ENCODE results near the gene TDRD12. TPM values are rescaled to one million over a fixed set of nuclear protein-coding genes. Genes with fewer than 3 reads are reported as not detected.

The TDRD12 gene
- total RNA-seq, 4 donors from 2014 or later, result 0.39 to 2.4 (median 0.89) TPM; not detected in 1

DNA sequence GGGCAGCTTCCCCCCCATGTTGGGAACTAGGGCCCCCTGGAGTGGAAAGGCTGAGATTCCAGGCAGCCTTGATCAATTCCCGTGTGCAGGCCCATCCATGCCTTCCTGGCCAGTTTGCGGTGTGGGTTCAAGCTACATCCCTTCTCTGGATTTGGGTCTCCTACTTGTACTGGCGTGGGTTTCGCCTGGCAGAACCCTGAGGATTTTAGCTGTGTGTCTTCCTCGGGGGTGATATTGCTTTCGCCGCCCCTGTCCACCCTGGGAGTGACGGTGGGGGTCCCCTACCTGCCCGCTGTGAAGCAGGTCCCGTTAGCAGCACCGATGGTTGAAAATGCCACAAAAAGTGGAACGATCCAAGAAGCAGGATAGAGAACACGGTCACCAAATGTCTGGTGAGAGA is 138.6 kb downstream of the TDRD12 start:
- 94 to 96% methylated on average over 12 to 13 of the region's 13 CpGs for WGBS, 2 donors
- Histone ChIP-seq H3K27ac (no peak overlapping the region), H3K36me3 (no peaks in the 10 kb centered on the region), H3K4me1 (peaks cover 0 to 4% of the 10 kb centered on the region in 2 donors), H3K27me3 (no peaks in the 10 kb centered on the region), H3K9me3 (no peaks in the 10 kb centered on the region), H3K4me3 (replicated peaks in 1 of 3) (no peak overlapping the region)
- intact Hi-C loops (cut with DNase I), result no loop called here
- TF ChIP-seq, protein P1, sequence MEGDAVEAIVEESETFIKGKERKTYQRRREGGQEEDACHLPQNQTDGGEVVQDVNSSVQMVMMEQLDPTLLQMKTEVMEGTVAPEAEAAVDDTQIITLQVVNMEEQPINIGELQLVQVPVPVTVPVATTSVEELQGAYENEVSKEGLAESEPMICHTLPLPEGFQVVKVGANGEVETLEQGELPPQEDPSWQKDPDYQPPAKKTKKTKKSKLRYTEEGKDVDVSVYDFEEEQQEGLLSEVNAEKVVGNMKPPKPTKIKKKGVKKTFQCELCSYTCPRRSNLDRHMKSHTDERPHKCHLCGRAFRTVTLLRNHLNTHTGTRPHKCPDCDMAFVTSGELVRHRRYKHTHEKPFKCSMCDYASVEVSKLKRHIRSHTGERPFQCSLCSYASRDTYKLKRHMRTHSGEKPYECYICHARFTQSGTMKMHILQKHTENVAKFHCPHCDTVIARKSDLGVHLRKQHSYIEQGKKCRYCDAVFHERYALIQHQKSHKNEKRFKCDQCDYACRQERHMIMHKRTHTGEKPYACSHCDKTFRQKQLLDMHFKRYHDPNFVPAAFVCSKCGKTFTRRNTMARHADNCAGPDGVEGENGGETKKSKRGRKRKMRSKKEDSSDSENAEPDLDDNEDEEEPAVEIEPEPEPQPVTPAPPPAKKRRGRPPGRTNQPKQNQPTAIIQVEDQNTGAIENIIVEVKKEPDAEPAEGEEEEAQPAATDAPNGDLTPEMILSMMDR (IDR thresholded peaks at IDR 0.05), result no peak
- no peak for TF ChIP-seq POLR2A (IDR thresholded peaks at IDR 0.05)
- DNase-seq, result no peak

DNA sequence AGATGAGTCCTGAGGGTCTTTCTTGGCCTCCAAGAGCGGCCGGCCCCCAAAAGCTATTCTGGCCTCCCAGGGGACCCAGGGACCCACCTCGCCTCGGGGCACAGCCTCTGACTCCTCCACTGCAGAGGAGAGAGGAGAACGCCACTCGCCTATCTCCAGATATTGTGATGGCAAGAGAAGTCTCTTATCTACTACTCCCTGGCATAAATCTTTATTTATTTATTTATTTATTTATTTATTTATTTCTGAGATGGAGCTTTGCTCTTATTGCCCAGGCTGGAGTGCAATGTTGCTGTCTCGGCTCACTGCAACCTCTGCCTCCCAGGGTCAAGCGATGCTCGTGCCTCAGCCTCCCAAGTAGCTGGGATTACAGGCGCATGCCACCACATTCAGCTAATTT is 139.0 kb downstream of the TDRD12 start:
- DNase-seq, result no peak
- no peaks in the 10 kb centered on the region for H3K27me3 ChIP-seq
- intact Hi-C loops (cut with DNase I), result no loop called here
- H3K27ac ChIP-seq, result no peak overlapping the region
- no peaks in the 10 kb centered on the region for H3K9me3 ChIP-seq
- peaks cover 0 to 4% of the 10 kb centered on the region in 2 donors for H3K4me1 ChIP-seq
- H3K36me3 ChIP-seq, result no peaks in the 10 kb centered on the region
- 93 to 94% methylated on average over 10 of the region's 10 CpGs for WGBS, 2 donors
- H3K4me3 ChIP-seq (replicated peaks in 1 of 3), result no peak overlapping the region
- TF ChIP-seq, protein P1 (IDR thresholded peaks at IDR 0.05), result no peak
- no peak for TF ChIP-seq POLR2A (IDR thresholded peaks at IDR 0.05)

DNA sequence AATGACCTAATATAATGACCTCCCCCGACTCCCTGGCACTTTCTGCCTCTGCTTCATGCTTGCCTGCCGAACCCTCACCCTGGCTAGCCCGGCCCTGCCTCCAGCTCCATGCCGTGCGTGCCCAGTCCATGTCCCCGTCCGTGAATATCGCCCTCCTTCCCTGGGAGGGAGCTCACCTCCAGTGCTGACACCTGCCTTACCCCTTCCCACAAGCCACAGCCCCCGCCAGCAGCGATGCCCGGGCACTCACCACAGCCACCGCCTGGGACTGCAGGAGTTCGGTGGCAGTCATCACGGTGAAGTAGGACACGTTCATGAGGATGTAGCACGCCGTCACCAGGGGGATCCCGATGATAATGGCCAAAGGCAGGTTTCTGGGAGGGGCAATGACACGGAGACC is 140.0 kb downstream of the TDRD12 start:
- H3K27ac ChIP-seq, result no peak overlapping the region
- no peak overlapping the region for H3K4me3 ChIP-seq (replicated peaks in 1 of 3)
- H3K4me1 ChIP-seq, result peaks cover 0 to 4% of the 10 kb centered on the region in 2 donors
- H3K36me3 ChIP-seq, result no peaks in the 10 kb centered on the region
- DNase-seq, result no peak
- no peaks in the 10 kb centered on the region for H3K27me3 ChIP-seq
- intact Hi-C loops (cut with DNase I), result no loop called here
- H3K9me3 ChIP-seq, result no peaks in the 10 kb centered on the region
- WGBS, 2 donors, result 94 to 96% methylated on average over 19 of the region's 19 CpGs
- TF ChIP-seq POLR2A (IDR thresholded peaks at IDR 0.05), result no peak

DNA sequence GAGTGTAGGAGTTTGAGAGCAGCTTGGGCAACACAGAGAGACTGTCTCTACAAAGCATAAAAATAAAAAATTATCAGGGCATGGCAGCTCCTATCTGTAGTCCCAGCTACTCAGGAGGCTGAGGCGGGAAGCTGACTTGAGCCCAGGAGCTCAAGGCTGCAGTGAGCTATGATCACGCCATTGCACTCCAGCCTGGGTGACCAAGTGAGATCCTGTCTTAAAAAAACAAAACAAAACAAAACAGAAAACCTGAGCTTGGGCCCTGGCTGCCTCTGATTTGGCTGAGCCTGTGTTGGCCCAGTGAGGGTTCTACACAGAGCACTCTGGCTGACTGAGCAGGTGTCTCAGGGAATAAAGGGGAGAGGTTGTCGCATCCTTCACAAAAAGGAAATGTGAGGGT is 142.0 kb downstream of the TDRD12 start:
- Histone ChIP-seq H3K9me3 (no peaks in the 10 kb centered on the region), H3K27me3 (no peaks in the 10 kb centered on the region), H3K36me3 (no peaks in the 10 kb centered on the region), H3K4me1 (peaks cover 0 to 4% of the 10 kb centered on the region in 2 donors), H3K4me3 (replicated peaks in 1 of 3) (no peak overlapping the region), H3K27ac (peak overlapping the region in 1 of 3 donors; percentile 30)
- intact Hi-C loops (cut with DNase I), result no loop called here
- 52 to 69% methylated on average over 3 of the region's 3 CpGs for WGBS, 2 donors
- TF ChIP-seq, protein P1 (IDR thresholded peaks at IDR 0.05), result no peak
- no peak for TF ChIP-seq POLR2A (IDR thresholded peaks at IDR 0.05)
- peak; percentile 68 to 79 for DNase-seq

- H3K4me3 ChIP-seq (replicated peaks in 1 of 3), result no peak overlapping the region
- no peaks in the 10 kb centered on the region for H3K9me3 ChIP-seq
- 82 to 88% methylated on average over 15 to 19 of the region's 19 CpGs for WGBS, 2 donors
- no peaks in the 10 kb centered on the region for H3K27me3 ChIP-seq
- no peak for DNase-seq
- H3K27ac ChIP-seq, result no peak overlapping the region
- no peak for TF ChIP-seq POLR2A (IDR thresholded peaks at IDR 0.05)
- TF ChIP-seq, protein P1 (IDR thresholded peaks at IDR 0.05), result no peak
- H3K36me3 ChIP-seq, result no peaks in the 10 kb centered on the region
- intact Hi-C loops (cut with DNase I), result no loop called here
- peaks cover 0 to 4% of the 10 kb centered on the region in 2 donors for H3K4me1 ChIP-seq
Measured at GRCh38 chr19:32862173-32862572, 142.6 kb downstream of the TDRD12 start.

DNA sequence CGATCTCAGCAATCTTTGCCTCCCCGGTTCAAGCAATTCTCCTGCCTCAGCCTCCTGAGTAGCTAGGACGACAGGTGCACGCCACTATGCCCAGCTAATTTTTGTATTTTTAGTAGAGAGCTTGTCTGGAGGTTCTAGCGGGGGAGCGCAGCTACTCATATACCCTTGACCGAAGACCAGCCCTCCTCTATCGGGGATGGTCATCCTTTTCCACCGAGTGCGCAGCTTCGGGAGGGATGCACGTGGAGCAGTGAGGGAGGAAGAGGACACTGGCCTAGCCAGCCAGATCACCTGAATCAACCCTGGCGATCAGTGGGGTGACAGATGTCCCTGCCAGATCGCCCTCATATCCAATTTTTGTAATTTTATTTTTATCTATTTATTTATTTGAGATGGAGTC is 143.2 kb downstream of the TDRD12 start:
- Histone ChIP-seq H3K9me3 (no peaks in the 10 kb centered on the region), H3K4me3 (replicated peaks in 1 of 3) (no peak overlapping the region), H3K36me3 (no peaks in the 10 kb centered on the region), H3K27me3 (no peaks in the 10 kb centered on the region), H3K4me1 (peaks cover 0 to 4% of the 10 kb centered on the region in 2 donors), H3K27ac (no peak overlapping the region)
- no peak for DNase-seq
- TF ChIP-seq, protein P1 (IDR thresholded peaks at IDR 0.05), result no peak
- TF ChIP-seq POLR2A (IDR thresholded peaks at IDR 0.05), result no peak
- intact Hi-C loops (cut with DNase I), result no loop called here
- 89 to 93% methylated on average over 14 of the region's 14 CpGs for WGBS, 2 donors

All from thyroid gland (tissue), 4 donors.